Breast epithelium (tissue), 4 donors: ENCODE measurements around the gene OGG1. TPM values are rescaled to one million over a fixed set of nuclear protein-coding genes. Genes with fewer than 3 reads are reported as not detected.

Experiments used
- DNase-seq, 2 donors: peaks; one replicate each; pipeline ENCODE4 v3.0.0-alpha.2; 2019; ENCODE audit warnings: low spot score in 2 of 2
- H3K27ac ChIP-seq, 2 donors: fragments of 200-600 bp; sonication (generic) in 1 of 2; one replicate each; pipeline ENCODE4 v1.5.1; 2016 to 2019; ENCODE audit warnings: mild to moderate bottlenecking in 1 of 2
- H3K27me3 ChIP-seq, 2 donors: fragments of 200-600 bp; sonication (generic) in 1 of 2; one replicate each; pipeline versions ENCODE4 v1.5.1 to v1.6.0; 2017 to 2019; ENCODE audit warnings: control low read depth in 1 of 2, mild to moderate bottlenecking in 1 of 2
- H3K36me3 ChIP-seq: fragments of 200-600 bp; one replicate; pipeline ENCODE4 v1.5.1; 2019
- H3K4me1 ChIP-seq, 2 donors: fragments of 200-600 bp; sonication (generic); one replicate each; pipeline ENCODE4 v1.5.1; 2016 to 2019; ENCODE audit warnings: control low read depth in 1 of 2
- H3K4me3 ChIP-seq, 3 donors: fragments of 200-600 bp; sonication (generic); 1 replicate in 2 of 3; 2 replicates in 1 of 3; pipeline ENCODE4 v1.5.1; 2016 to 2019; ENCODE audit warnings: mild to moderate bottlenecking in 3 of 3, moderate library complexity in 2 of 3
- H3K9me3 ChIP-seq, 2 donors: fragments of 200-600 bp; sonication (generic) in 1 of 2; one replicate each; pipeline ENCODE4 v1.5.1; 2016 to 2019; ENCODE audit warnings: control low read depth in 1 of 2
- CTCF ChIP-seq, 3 donors: fragments of 450-650 bp; IDR thresholded peaks; one replicate each; pipeline ENCODE4 v1.5.1; 2016 to 2017; ENCODE audit warnings: antibody characterized with exemption in 3 of 3, mild to moderate bottlenecking in 3 of 3, moderate library complexity in 3 of 3
- POLR2A ChIP-seq: fragments of 450-650 bp; IDR thresholded peaks from one replicate; pipeline ENCODE4 v1.6.1; 2016; ENCODE audit warnings: antibody characterized with exemption, mild to moderate bottlenecking, moderate library complexity
- POLR2AphosphoS5 ChIP-seq, 3 donors: sonication (generic); formaldehyde crosslinking; IDR thresholded peaks; one replicate each; pipeline ENCODE4 v1.6.1; 2017; ENCODE audit warnings: antibody characterized with exemption in 3 of 3
- intact Hi-C: fragments of 100-400 bp; cut with DNase I; formaldehyde crosslinking; loops from one replicate; pipeline ENCODE4 v1.15.1; 2023; ENCODE audit warnings: low total_unique reads
- total RNA-seq, 3 donors: library from RNA; depleted of rRNA; stranded (reverse); fragments of >200 nt; gene quantifications; one replicate each; pipeline ENCODE4 v1.1.0, GENCODE V29; 2016

Gene OGG1
- total RNA-seq, 3 donors from 2014 or later = 21.3 to 33.4 (median 23.3) TPM

GRCh38 chr3:9729419-9729818 is 20.3 kb upstream of the OGG1 start:
- peaks cover 8 to 20% of the 10 kb centered on the region in 2 donors for H3K4me1 ChIP-seq
- TF ChIP-seq POLR2A (no peak), CTCF (IDR thresholded peaks at IDR 0.05) (no peak), POLR2AphosphoS5 (IDR thresholded peaks at IDR 0.05) (no peak)
- no peaks in the 10 kb centered on the region for H3K36me3 ChIP-seq
- no peak for DNase-seq
- no peaks in the 10 kb centered on the region for H3K9me3 ChIP-seq
- intact Hi-C loops = no loop called here
- H3K4me3 ChIP-seq = no peak overlapping the region
- no peaks in the 10 kb centered on the region for H3K27me3 ChIP-seq
- peak overlapping the region in 1 of 2 donors; percentile 12 for H3K27ac ChIP-seq

DNA sequence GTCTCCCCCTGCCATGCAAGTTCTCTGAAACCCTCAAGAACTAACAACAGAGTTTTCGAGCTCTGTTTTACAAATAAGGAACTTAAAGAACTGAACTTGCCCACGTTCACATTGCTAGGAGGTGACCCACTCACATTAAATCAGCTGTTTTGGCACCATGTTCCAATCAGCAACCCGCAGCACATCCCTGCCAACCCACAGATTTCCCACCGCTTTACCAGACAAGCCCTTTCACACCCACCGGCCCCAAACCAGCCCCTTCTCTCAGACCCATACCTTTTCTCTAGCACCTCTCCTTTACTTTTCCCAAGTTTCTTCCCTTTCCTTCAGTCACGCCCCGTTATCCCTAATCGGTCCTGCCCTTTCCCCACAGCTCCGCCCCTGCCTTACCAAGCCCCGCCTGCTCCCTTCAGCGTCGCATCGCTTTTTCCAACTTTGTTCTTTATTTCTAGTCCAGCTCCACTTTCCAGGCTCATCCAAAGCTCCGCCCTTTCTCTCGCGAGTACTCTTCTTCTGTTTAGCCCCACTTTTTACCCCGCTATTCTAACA is 19.0 kb upstream of the OGG1 start:
- peaks cover 8 to 20% of the 10 kb centered on the region in 2 donors for H3K4me1 ChIP-seq
- H3K27me3 ChIP-seq = no peaks in the 10 kb centered on the region
- intact Hi-C loops = no loop called here
- TF ChIP-seq POLR2AphosphoS5 (IDR thresholded peaks at IDR 0.05) (no peak), POLR2A (no peak), CTCF (IDR thresholded peaks at IDR 0.05) (no peak)
- peak overlapping the region; percentile 97 to 98 for H3K27ac ChIP-seq
- DNase-seq = no peak
- peak overlapping the region; percentile 74 to 100 (median 99) for H3K4me3 ChIP-seq
- H3K36me3 ChIP-seq = no peaks in the 10 kb centered on the region
- H3K9me3 ChIP-seq = no peaks in the 10 kb centered on the region

- no peaks in the 10 kb centered on the region for H3K27me3 ChIP-seq
- no peaks in the 10 kb centered on the region for H3K9me3 ChIP-seq
- DNase-seq = peak; percentile 99 to 100
- H3K27ac ChIP-seq = peak within 1 kb of the TSS; percentile 97 to 98
- H3K4me1 ChIP-seq = peaks cover 8 to 20% of the 10 kb centered on the region in 2 donors
- TF ChIP-seq CTCF (IDR thresholded peaks at IDR 0.05) (peak in 1 of 3 donors; percentile 25), POLR2A (no peak), POLR2AphosphoS5 (IDR thresholded peaks at IDR 0.05) (peak; percentile 36 to 81 (median 64))
- intact Hi-C loops = no loop called here
- no peaks in the 10 kb centered on the region for H3K36me3 ChIP-seq
- H3K4me3 ChIP-seq = peak within 1 kb of the TSS; percentile 74 to 100 (median 99)
Observed at GRCh38 chr3:9731206-9732079, 18.3 kb upstream of the OGG1 start, which contains the start of gene BRPF1. TSS of gene BRPF1 (plus strand) at chr3:9731735. CDS start at chr3:9734141, 2,406 bp downstream.

DNA sequence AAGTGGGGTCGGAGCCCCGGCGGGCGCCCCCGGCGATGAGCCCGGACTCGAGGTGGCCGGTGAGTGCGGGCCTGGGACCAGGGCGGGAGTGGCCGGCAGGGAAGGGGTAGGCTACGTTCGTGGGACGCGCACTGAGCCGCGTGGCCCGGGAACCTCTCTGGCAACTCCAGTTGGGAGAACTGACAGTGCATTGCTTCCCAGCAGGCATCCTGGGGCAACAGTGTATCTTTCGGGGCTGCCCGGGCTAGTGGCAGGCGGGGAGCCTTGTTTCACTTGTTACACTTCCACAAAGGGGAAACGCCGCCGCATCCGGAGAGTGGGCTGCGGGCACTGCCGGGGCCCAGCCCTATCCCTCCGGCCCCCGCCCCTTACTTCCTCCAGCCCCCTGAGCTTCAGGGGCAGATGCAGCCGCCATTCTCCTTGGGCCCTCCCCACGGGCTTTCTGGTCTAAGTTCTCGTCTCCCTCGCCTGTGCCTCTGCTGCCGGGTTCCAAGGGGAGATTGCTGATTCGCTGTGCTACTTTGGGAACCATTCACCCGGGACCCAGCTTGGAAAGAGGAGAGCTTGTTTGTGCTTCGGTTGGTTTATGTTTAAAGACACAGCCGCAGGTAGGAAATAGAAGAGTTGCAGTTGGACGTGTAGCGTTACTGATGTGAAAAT is 17.5 kb upstream of the OGG1 start:
- Histone ChIP-seq H3K4me3 (peak overlapping the region; percentile 74 to 100 (median 99)), H3K36me3 (no peaks in the 10 kb centered on the region), H3K9me3 (no peaks in the 10 kb centered on the region), H3K4me1 (peaks cover 8 to 20% of the 10 kb centered on the region in 2 donors), H3K27ac (peak overlapping the region; percentile 97 to 98), H3K27me3 (no peaks in the 10 kb centered on the region)
- TF ChIP-seq POLR2A (no peak), CTCF (IDR thresholded peaks at IDR 0.05) (no peak), POLR2AphosphoS5 (IDR thresholded peaks at IDR 0.05) (no peak)
- intact Hi-C loops = no loop called here
- DNase-seq = no peak
